Lower leg skin (tissue), 4 donors: ENCODE data around the gene SH3BP1. TPM values are rescaled to one million over a fixed set of nuclear protein-coding genes. Genes with fewer than 3 reads are reported as not detected.

Experiments used
- DNase-seq, 2 donors: peaks; one replicate each; pipeline ENCODE4 v3.0.0-alpha.2; 2019; ENCODE audit warnings: low spot score in 2 of 2
- H3K4me3 ChIP-seq: fragments of 200-600 bp; sonication (generic); 2 replicates; pipeline ENCODE4 v1.5.1; 2017; ENCODE audit warnings: mild to moderate bottlenecking, low read depth; ENCODE audit not compliant: poor library complexity, severe bottlenecking
- CTCF ChIP-seq, 3 donors: fragments of 450-650 bp; IDR thresholded peaks; one replicate each; pipeline ENCODE4 v1.5.1; 2016; ENCODE audit warnings: antibody characterized with exemption in 3 of 3, mild to moderate bottlenecking in 3 of 3, moderate library complexity in 2 of 3
- POLR2A ChIP-seq, 2 donors: fragments of 450-650 bp; IDR thresholded peaks; one replicate each; pipeline ENCODE4 v1.6.1; 2016 to 2017; ENCODE audit warnings: antibody characterized with exemption in 2 of 2, mild to moderate bottlenecking in 1 of 2, moderate library complexity in 1 of 2
- WGBS, 2 donors: methylation state at CpG; one replicate each; pipeline ENCODE4 v1.1.5; 2018; 5-methylcytosine and 5-hydroxymethylcytosine counted together
- intact Hi-C: fragments of 100-400 bp; cut with DNase I; formaldehyde crosslinking; loops from one replicate; pipeline ENCODE4 v1.15.0; 2023; ENCODE audit warnings: low total_unique reads
- total RNA-seq, 4 donors: library from RNA; depleted of rRNA; stranded (reverse); fragments of >200 nt; gene quantifications; one replicate each; pipeline ENCODE4 v1.1.0, GENCODE V29; 2016

SH3BP1 gene
- total RNA-seq, 4 donors from 2014 or later: 29.1 to 83.3 (median 60.3) TPM

- 44 to 61% methylated on average over 3 of the region's 3 CpGs for WGBS, 2 donors
- intact Hi-C loops: no loop called here
- no peak overlapping the region for H3K4me3 ChIP-seq
Observed at GRCh38 chr22:37697538-37697835, 58.0 kb downstream of the SH3BP1 start.

GRCh38 chr22:37701141-37701786 lies 61.8 kb downstream of the SH3BP1 start:
- intact Hi-C loops: no loop called here
- WGBS, 2 donors: 73 to 81% methylated on average over 7 to 8 of the region's 8 CpGs
- DNase-seq: no peak
- no peak overlapping the region for H3K4me3 ChIP-seq
- TF ChIP-seq CTCF (IDR thresholded peaks at IDR 0.05) (no peak), POLR2A (IDR thresholded peaks at IDR 0.05) (no peak)

More at GRCh38 chr22:37697538-37697835, 58.0 kb downstream of the SH3BP1 start:
- TF ChIP-seq POLR2A (IDR thresholded peaks at IDR 0.05) (no peak), CTCF (IDR thresholded peaks at IDR 0.05) (no peak)
- no peak for DNase-seq

- intact Hi-C loops: no loop called here
- no peak for DNase-seq
- TF ChIP-seq POLR2A (IDR thresholded peaks at IDR 0.05): no peak
- TF ChIP-seq CTCF (IDR thresholded peaks at IDR 0.05): no peak
- WGBS, 2 donors: 80 to 83% methylated on average over 7 of the region's 7 CpGs
- no peak overlapping the region for H3K4me3 ChIP-seq
Observed at GRCh38 chr22:37703906-37704305, 64.4 kb downstream of the SH3BP1 start.

- no peak for DNase-seq
- no peak overlapping the region for H3K4me3 ChIP-seq
- TF ChIP-seq POLR2A (IDR thresholded peaks at IDR 0.05) (no peak), CTCF (IDR thresholded peaks at IDR 0.05) (no peak)
- WGBS, 2 donors: 80 to 82% methylated on average over 3 of the region's 3 CpGs
- intact Hi-C loops: no loop called here
Observed at GRCh38 chr22:37704645-37705044, 65.2 kb downstream of the SH3BP1 start.

GRCh38 chr22:37705205-37705604 lies 65.7 kb downstream of the SH3BP1 start:
- intact Hi-C loops: no loop called here
- no peak for DNase-seq
- TF ChIP-seq POLR2A (IDR thresholded peaks at IDR 0.05): no peak
- no peak for TF ChIP-seq CTCF (IDR thresholded peaks at IDR 0.05)
- no peak overlapping the region for H3K4me3 ChIP-seq
- 90 to 94% methylated on average over 3 of the region's 3 CpGs for WGBS, 2 donors

Other genes with a start within 250 kb of the SH3BP1 start
- 1 to 10 TPM in 2 of 4 donors, under 1 TPM in 2; 0.26 to 1.5 (median 0.82) TPM for gene ELFN2, start 212.2 kb upstream of the SH3BP1 start, total RNA-seq
- gene MFNG, start 153.3 kb upstream of the SH3BP1 start, total RNA-seq: 10 to 100 TPM in 1 of 4 donors, 1 to 10 TPM in 3; 5.7 to 13.0 (median 6.3) TPM
- 10 to 100 TPM; 13.2 to 22.5 (median 18.6) TPM for gene CARD10, start 120.3 kb upstream of the SH3BP1 start, total RNA-seq
- 10 to 100 TPM; 44.4 to 80.1 (median 70.5) TPM for gene CDC42EP1, start 79.2 kb upstream of the SH3BP1 start, total RNA-seq
- 1 to 10 TPM in 1 of 4 donors, not detected in 3; 1.4 TPM for gene LGALS2, start 59.6 kb upstream of the SH3BP1 start, total RNA-seq
- 10 to 100 TPM; 50.3 to 66.0 (median 53.6) TPM for gene GGA1, start 30.8 kb upstream of the SH3BP1 start, total RNA-seq
- gene PDXP, start 19.1 kb downstream of the SH3BP1 start, total RNA-seq: 1 to 10 TPM; 1.8 to 4.6 (median 3.2) TPM
- 100 to 1,000 TPM; 110 to 347 (median 232) TPM for gene LGALS1, start 36.0 kb downstream of the SH3BP1 start, total RNA-seq
- 10 to 100 TPM; 24.3 to 72.3 (median 36.1) TPM for gene NOL12, start 46.7 kb downstream of the SH3BP1 start, total RNA-seq
- gene TRIOBP, start 57.4 kb downstream of the SH3BP1 start, total RNA-seq: 10 to 100 TPM; 45.3 to 86.4 (median 65.1) TPM
- gene GCAT, start 168.3 kb downstream of the SH3BP1 start, total RNA-seq: 10 to 100 TPM; 12.5 to 20.4 (median 16.2) TPM
- gene GALR3, start 183.7 kb downstream of the SH3BP1 start, total RNA-seq: not detected
- gene ANKRD54, start 204.7 kb downstream of the SH3BP1 start, total RNA-seq: 10 to 100 TPM; 36.2 to 61.6 (median 53.0) TPM
- gene EIF3L, start 209.8 kb downstream of the SH3BP1 start, total RNA-seq: 100 to 1,000 TPM; 392 to 558 (median 489) TPM